ENCODE data around the gene DUOX2.

DUOX2 gene

GRCh38 chr15:45129651-45130129 is 15.7 kb upstream of the DUOX2 start, which contains the start of the genes DUOX1 and DUOXA1:
Gene DUOX1, plus strand, starts transcription at chr15:45129994. Its CDS starts 1,973 bp downstream, at chr15:45131967.
Gene DUOXA1, minus strand, starts transcription at chr15:45129879. Its CDS starts 6,865 bp downstream, at chr15:45123014.
- CTCF ChIA-PET, result interaction anchor here (5.2 kb wide), 1 partner anchor 11 kb away, joined by 53 read pairs; no protein-coding TSS in a partner anchor
- no peak for DNase-seq (ENCODE audit: extremely low spot score)
- POLR2A ChIA-PET, result no interaction called here
- no peak for TF ChIP-seq CTCF (IDR thresholded peaks at IDR 0.05; ENCODE audit: control extremely low read depth, extremely low read depth, low read depth, missing control alignments)

- DNase-seq (ENCODE audit: extremely low spot score), result no peak
- POLR2A ChIA-PET, result no interaction called here
- CTCF ChIA-PET, result interaction anchor here (5.2 kb wide), 1 partner anchor 11 kb away, joined by 53 read pairs; no protein-coding TSS in a partner anchor
- TF ChIP-seq CTCF (IDR thresholded peaks at IDR 0.05; ENCODE audit: control extremely low read depth, extremely low read depth, low read depth, missing control alignments), result no peak
Measured at GRCh38 chr15:45128971-45129639, 15.1 kb upstream of the DUOX2 start.

- no peak for DNase-seq (ENCODE audit: extremely low spot score)
- ChIA-PET CTCF (interaction anchor here (0.7 to 2.2 kb wide), 23 partner anchors 8 to 331 kb away, joined by 3 to 21 read pairs (median 3); a partner anchor contains a TSS), POLR2A (no interaction called here)
- TF ChIP-seq CTCF (IDR thresholded peaks at IDR 0.05; ENCODE audit: control extremely low read depth, extremely low read depth, low read depth, missing control alignments), result peak; percentile 60
Measured at GRCh38 chr15:45126535-45127158, 12.7 kb upstream of the DUOX2 start.

- ChIA-PET POLR2A (interaction anchor here (1.2 kb wide), 1 partner anchor 14 kb away, joined by 3 read pairs; no protein-coding TSS in a partner anchor), CTCF (interaction anchor here (0.6 to 5.8 kb wide), 3 partner anchors 10 to 40 kb away, joined by 3 to 44 read pairs (median 6); no protein-coding TSS in a partner anchor)
- no peak for TF ChIP-seq CTCF (IDR thresholded peaks at IDR 0.05; ENCODE audit: control extremely low read depth, extremely low read depth, low read depth, missing control alignments)
- DNase-seq (ENCODE audit: extremely low spot score), result no peak
Measured at GRCh38 chr15:45123397-45123796, 9.4 kb upstream of the DUOX2 start.

GRCh38 chr15:45122719-45123118 is 8.7 kb upstream of the DUOX2 start:
- ChIA-PET POLR2A (interaction anchor here (1.2 kb wide), 1 partner anchor 14 kb away, joined by 3 read pairs; no protein-coding TSS in a partner anchor), CTCF (interaction anchor here (1.3 to 5.8 kb wide), 3 partner anchors 11 to 83 kb away, joined by 3 to 44 read pairs (median 6); no protein-coding TSS in a partner anchor)
- DNase-seq (ENCODE audit: extremely low spot score), result no peak
- TF ChIP-seq CTCF (IDR thresholded peaks at IDR 0.05; ENCODE audit: control extremely low read depth, extremely low read depth, low read depth, missing control alignments), result no peak

GRCh38 chr15:45121706-45122417 is 7.9 kb upstream of the DUOX2 start:
- ChIA-PET POLR2A (interaction anchor here (0.6 kb wide), 1 partner anchor 41 kb away, joined by 3 read pairs; no protein-coding TSS in a partner anchor), CTCF (interaction anchor here (0.7 to 5.8 kb wide), 6 partner anchors 10 to 110 kb away, joined by 3 to 44 read pairs (median 3); no protein-coding TSS in a partner anchor)
- TF ChIP-seq CTCF (IDR thresholded peaks at IDR 0.05; ENCODE audit: control extremely low read depth, extremely low read depth, low read depth, missing control alignments), result no peak
- no peak for DNase-seq (ENCODE audit: extremely low spot score)

All from GM10248 (cell line).